Measurements from ENCODE around the gene ZNF791.

Gene ZNF791

GRCh38 chr19:12617646-12618045 is 6.9 kb downstream of the ZNF791 start:
- no peak for TF ChIP-seq GATA3 (IDR thresholded peaks at IDR 0.05; ENCODE audit: low read depth, low read length)
- no peak for TF ChIP-seq GATA2 (IDR thresholded peaks at IDR 0.05; ENCODE audit: low read depth, low read length)

DNA sequence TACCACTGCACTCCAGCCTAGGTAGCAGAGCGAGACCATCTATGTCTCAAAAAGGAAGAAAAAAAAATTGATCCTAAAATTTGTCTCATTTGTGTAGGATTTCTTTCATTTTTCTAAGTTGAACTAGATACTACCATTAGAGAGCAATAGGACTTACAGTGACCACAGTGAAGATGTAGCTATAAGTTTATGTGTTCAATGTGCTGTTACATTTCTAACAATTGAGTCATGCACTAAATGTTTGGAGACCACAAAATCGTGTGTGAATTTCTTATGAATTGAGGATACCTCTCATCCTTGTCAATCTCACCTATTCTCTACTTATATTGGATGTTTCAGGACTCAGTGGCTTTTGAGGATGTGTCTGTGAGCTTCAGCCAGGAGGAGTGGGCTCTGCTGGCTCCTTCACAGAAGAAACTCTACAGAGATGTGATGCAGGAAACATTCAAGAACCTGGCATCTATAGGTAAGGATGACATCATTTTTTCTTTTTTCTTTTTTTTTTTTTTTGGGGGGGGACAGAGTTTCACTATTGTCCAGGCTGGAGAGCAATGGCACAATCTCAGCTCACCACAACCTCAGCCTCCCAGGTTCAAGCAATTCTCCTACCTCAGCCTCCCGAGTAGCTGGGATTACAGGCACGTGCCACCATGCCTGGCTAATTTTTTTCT is 12.8 kb downstream of the ZNF791 start:
- TF ChIP-seq GATA2 (IDR thresholded peaks at IDR 0.05; ENCODE audit: low read depth, low read length) (no peak), GATA3 (IDR thresholded peaks at IDR 0.05; ENCODE audit: low read depth, low read length) (no peak)

- TF ChIP-seq GATA3 (IDR thresholded peaks at IDR 0.05; ENCODE audit: low read depth, low read length) (no peak), GATA2 (IDR thresholded peaks at IDR 0.05; ENCODE audit: low read depth, low read length) (no peak)
Measured at GRCh38 chr19:12626958-12627357, 16.2 kb downstream of the ZNF791 start.

DNA sequence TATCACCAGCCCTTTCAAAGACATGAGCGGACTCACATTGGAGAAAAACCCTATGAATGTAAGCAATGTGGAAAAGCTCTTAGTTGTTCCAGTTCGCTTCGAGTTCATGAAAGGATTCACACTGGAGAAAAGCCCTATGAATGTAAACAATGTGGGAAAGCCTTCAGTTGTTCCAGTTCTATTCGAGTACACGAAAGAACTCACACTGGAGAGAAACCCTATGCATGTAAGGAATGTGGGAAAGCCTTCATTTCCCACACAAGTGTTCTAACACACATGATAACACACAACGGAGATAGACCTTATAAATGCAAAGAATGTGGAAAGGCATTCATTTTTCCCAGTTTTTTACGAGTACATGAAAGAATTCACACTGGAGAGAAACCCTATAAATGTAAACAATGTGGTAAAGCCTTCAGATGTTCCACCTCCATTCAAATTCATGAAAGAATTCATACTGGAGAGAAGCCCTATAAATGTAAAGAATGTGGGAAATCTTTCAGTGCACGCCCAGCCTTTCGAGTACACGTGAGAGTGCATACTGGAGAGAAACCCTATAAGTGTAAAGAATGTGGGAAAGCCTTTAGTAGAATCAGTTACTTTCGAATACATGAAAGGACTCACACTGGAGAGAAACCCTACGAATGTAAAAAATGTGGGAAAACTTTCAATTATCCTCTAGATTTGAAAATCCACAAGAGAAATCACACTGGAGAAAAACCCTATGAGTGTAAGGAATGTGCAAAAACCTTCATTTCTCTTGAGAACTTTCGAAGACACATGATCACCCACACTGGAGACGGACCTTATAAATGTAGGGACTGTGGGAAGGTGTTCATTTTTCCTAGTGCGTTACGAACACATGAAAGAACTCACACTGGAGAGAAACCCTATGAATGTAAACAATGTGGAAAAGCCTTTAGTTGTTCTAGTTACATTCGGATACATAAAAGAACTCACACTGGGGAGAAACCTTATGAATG is 17.6 kb downstream of the ZNF791 start:
- no peak for TF ChIP-seq GATA3 (IDR thresholded peaks at IDR 0.05; ENCODE audit: low read depth, low read length)
- no peak for TF ChIP-seq GATA2 (IDR thresholded peaks at IDR 0.05; ENCODE audit: low read depth, low read length)

DNA sequence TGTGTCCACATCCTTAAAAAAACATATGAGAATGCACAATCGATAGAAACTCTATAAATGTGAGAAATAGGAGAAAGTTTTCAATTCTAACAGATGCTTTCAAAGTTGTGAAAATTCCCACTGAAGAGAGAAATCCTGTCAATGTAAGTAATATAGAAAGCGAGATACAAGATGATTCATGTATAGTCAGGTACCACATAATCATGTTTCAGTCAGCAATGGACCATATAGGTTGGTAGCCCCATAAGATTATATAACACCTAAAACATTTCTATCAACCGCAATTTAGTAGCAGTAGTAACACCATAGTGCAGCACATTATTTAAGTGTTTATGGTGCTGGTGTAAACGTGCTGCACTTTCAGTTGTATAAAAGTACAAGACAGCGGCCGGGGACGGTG is 18.5 kb downstream of the ZNF791 start:
- TF ChIP-seq GATA2 (IDR thresholded peaks at IDR 0.05; ENCODE audit: low read depth, low read length) (no peak), GATA3 (IDR thresholded peaks at IDR 0.05; ENCODE audit: low read depth, low read length) (no peak)

DNA sequence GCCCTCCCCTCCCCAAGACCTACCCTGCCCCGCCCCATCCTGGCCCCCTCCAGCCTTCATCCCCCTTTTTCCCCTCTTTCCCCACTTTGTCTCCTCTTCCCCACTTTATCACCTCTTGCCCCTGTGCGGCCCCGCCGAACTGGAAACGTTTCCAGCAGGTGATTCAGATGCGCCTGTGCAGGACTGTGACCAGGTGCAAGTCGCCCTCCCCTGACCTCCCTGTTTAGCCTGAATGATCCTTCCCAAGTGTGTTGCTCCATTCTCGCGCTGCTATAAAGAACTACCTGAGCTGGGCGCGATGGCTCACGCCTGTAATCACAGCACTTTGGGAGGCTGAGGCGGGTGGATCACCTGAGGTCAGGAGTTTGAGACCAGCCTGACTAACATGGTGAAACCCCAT is 25.9 kb downstream of the ZNF791 start:
- no peak for TF ChIP-seq GATA2 (IDR thresholded peaks at IDR 0.05; ENCODE audit: low read depth, low read length)
- TF ChIP-seq GATA3 (IDR thresholded peaks at IDR 0.05; ENCODE audit: low read depth, low read length) = no peak

DNA sequence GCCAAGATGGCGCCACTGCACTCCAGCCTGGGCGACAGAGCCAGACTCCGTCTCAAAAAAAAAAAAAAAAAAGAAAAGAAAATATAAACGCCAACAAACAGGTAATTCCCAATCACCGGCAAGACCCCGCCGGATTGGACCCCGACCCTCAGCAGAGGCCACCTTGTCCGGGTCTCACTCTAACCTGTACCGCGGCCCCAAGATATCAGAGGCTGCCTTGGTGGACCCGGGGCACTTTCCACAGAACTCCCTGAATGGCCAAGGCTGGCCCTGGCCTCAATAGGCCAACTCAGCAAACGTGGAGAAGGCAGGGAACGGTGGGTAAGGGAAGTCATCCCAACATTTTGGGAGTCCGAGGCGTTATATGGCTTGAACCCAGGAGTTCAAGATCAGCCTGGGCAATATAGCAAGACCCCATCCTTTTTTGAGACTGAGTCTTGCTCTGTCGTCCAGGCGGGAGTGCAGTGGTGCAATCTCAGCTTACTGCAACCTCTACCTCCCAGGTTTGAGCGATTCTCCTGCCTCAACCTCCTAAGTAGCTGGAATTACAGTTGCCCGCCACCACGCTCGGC is 28.0 kb downstream of the ZNF791 start:
- TF ChIP-seq GATA3 (IDR thresholded peaks at IDR 0.05; ENCODE audit: low read depth, low read length) = no peak
- no peak for TF ChIP-seq GATA2 (IDR thresholded peaks at IDR 0.05; ENCODE audit: low read depth, low read length)

GRCh38 chr19:12639901-12640613 is 29.3 kb downstream of the ZNF791 start:
- TF ChIP-seq GATA3 (IDR thresholded peaks at IDR 0.05; ENCODE audit: low read depth, low read length) (no peak), GATA2 (IDR thresholded peaks at IDR 0.05; ENCODE audit: low read depth, low read length) (no peak)

DNA sequence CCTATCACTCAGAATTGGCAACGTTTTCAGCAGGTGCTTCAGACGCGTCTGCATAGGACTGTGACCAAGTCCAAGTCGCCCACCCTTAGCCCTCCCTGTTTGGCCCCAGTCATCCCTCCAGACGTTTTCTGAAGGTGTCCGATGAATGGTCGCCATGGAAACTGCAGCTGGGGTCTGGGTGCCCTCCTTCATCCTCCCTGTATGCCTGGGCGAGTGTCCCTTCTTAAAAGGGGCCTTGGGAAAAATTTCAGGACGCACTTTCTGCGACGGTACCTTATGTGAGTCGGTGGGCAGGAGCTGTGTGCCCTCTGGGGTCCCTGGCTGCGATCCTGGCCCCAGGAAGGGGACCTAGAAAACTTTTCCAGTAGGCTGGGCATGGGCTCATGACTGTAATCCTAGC is 30.7 kb downstream of the ZNF791 start:
- TF ChIP-seq GATA3 (IDR thresholded peaks at IDR 0.05; ENCODE audit: low read depth, low read length) = no peak
- TF ChIP-seq GATA2 (IDR thresholded peaks at IDR 0.05; ENCODE audit: low read depth, low read length) = no peak

DNA sequence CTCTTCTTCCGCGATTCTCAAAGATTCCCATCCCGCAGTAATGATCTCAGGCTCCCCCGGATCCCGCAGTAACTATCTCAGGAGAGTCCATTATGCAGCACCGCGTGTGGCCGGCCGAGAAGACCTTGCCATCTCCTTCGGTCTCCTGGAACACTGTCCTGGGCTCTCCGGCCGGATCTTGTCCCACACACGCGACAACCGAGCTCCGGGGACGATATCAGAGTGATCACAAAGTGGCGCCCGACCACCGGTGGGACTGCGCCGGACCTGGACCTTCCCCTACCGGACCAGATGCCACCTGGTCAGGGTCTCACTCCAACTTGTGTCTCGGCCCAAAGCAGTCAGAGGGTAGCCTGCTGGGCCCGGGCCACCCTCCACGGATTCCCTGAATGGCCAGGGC is 31.8 kb downstream of the ZNF791 start:
- TF ChIP-seq GATA2 (IDR thresholded peaks at IDR 0.05; ENCODE audit: low read depth, low read length) = no peak
- no peak for TF ChIP-seq GATA3 (IDR thresholded peaks at IDR 0.05; ENCODE audit: low read depth, low read length)

GRCh38 chr19:12646551-12646950 is 35.8 kb downstream of the ZNF791 start:
- no peak for TF ChIP-seq GATA2 (IDR thresholded peaks at IDR 0.05; ENCODE audit: low read depth, low read length)
- no peak for TF ChIP-seq GATA3 (IDR thresholded peaks at IDR 0.05; ENCODE audit: low read depth, low read length)

- no peak for TF ChIP-seq GATA2 (IDR thresholded peaks at IDR 0.05; ENCODE audit: low read depth, low read length)
- no peak for TF ChIP-seq GATA3 (IDR thresholded peaks at IDR 0.05; ENCODE audit: low read depth, low read length)
Measured at GRCh38 chr19:12647047-12647446, 36.3 kb downstream of the ZNF791 start.

- no peak for TF ChIP-seq GATA3 (IDR thresholded peaks at IDR 0.05; ENCODE audit: low read depth, low read length)
- no peak for TF ChIP-seq GATA2 (IDR thresholded peaks at IDR 0.05; ENCODE audit: low read depth, low read length)
Measured at GRCh38 chr19:12647490-12648071, 36.9 kb downstream of the ZNF791 start.
